LoVo (cell line): ENCODE data around the gene WWC1.
A peak's percentile ranks its signal among the peaks of the same experiment; 100 is the strongest.
"Not testable (repeated sequence)": the region's sequence is repeated elsewhere in the genome, so short reads cannot be mapped to it uniquely, and the experiment has no call there.

Experiments used
- DNase-seq: peaks from one replicate; pipeline ENCODE4 v3.0.0-alpha.2; 2016; ENCODE audit warnings: low spot score

WWC1 gene

GRCh38 chr5:168411871-168412270, 120.4 kb downstream of the WWC1 start:
- no peak for DNase-seq

- peak; percentile 31 for DNase-seq
Measured at GRCh38 chr5:168413062-168413461, 121.6 kb downstream of the WWC1 start.

GRCh38 chr5:168413596-168413995, 122.2 kb downstream of the WWC1 start:
- no peak for DNase-seq

- no peak for DNase-seq
Measured at GRCh38 chr5:168415401-168415800, 124.0 kb downstream of the WWC1 start.

GRCh38 chr5:168415971-168416370, 124.5 kb downstream of the WWC1 start:
- DNase-seq = no peak

- no peak for DNase-seq
Measured at GRCh38 chr5:168417731-168418429, 126.4 kb downstream of the WWC1 start.

GRCh38 chr5:168420461-168420860, 129.0 kb downstream of the WWC1 start:
- no peak for DNase-seq

GRCh38 chr5:168422431-168422830, 131.0 kb downstream of the WWC1 start:
- DNase-seq = no peak

GRCh38 chr5:168423478-168423877, 132.0 kb downstream of the WWC1 start:
- DNase-seq = no peak

GRCh38 chr5:168423971-168424370, 132.5 kb downstream of the WWC1 start:
- DNase-seq = no peak

GRCh38 chr5:168424594-168425323, 133.3 kb downstream of the WWC1 start:
- DNase-seq = no peak

- DNase-seq = no peak
Measured at GRCh38 chr5:168426007-168426863, 134.8 kb downstream of the WWC1 start.

GRCh38 chr5:168426864-168427172, 135.4 kb downstream of the WWC1 start:
- no peak for DNase-seq

GRCh38 chr5:168427224-168427623, 135.8 kb downstream of the WWC1 start:
- no peak for DNase-seq

GRCh38 chr5:168428552-168428951, 137.1 kb downstream of the WWC1 start:
- DNase-seq = no peak

- DNase-seq = no peak
Measured at GRCh38 chr5:168430296-168430695, 138.9 kb downstream of the WWC1 start.

- no peak for DNase-seq
Measured at GRCh38 chr5:168432903-168433302, 141.5 kb downstream of the WWC1 start.

- DNase-seq = no peak
Measured at GRCh38 chr5:168434001-168434400, 142.6 kb downstream of the WWC1 start.

GRCh38 chr5:168434746-168435321, 143.4 kb downstream of the WWC1 start:
- DNase-seq = no peak

- not testable (repeated sequence) for DNase-seq
Measured at GRCh38 chr5:168435340-168435739, 143.9 kb downstream of the WWC1 start.

GRCh38 chr5:168438349-168438748, 146.9 kb downstream of the WWC1 start:
- DNase-seq = no peak

GRCh38 chr5:168443533-168443932, 152.1 kb downstream of the WWC1 start:
- no peak for DNase-seq
